ENCODE data around the gene HDAC4. TPM values are rescaled to one million over a fixed set of nuclear protein-coding genes. Genes with fewer than 3 reads are reported as not detected.

The HDAC4 gene
- total and polyA plus RNA-seq, 10 of the 15 experiments (the other 5 are each of a cell fraction or from before 2014, with no cell fraction given): 0.22 to 15.7 (median 4.8) TPM

DNA sequence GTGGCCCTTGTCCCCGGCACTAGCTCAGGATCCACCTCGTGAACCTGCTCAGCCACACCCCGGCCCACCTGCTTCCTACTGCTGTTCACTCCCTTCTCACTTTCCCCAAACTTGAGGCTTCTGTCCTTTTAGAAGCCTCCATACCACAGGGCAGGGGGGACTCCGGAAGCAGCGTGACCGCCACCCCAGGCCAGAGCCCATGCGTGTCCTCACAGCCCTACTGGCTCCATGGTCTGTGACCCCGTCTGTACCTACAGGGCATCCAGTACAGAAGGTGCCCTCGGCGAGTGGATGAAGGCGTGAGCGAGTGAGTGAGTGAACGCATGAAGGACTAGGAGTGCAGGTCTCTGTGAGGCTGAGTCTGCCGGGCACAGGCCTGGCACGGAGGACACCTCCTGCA lies 299.7 kb downstream of the HDAC4 start:
- H4K20me1 ChIP-seq (ENCODE audit: control insufficient read depth, insufficient read depth): no peaks in the 10 kb centered on the region
- ChIA-PET CTCF (no interaction called here), POLR2A (no interaction called here), SMC1A (ENCODE audit: uncharacterized antibody, unreplicated experiment) (no interaction called here), RAD21 (ENCODE audit: unreplicated experiment) (no interaction called here)
- no peak overlapping the region for H2AFZ ChIP-seq (ENCODE audit: control insufficient read depth, low read depth, low read length)
- H3K4me2 ChIP-seq (ENCODE audit: control insufficient read depth, insufficient read depth): no peak overlapping the region
- no peak overlapping the region for H3K27ac ChIP-seq (ENCODE audit: control insufficient read depth, insufficient read depth)
- no peaks in the 10 kb centered on the region for H3K9me3 ChIP-seq (replicated peaks; ENCODE audit: control insufficient read depth, insufficient read depth, low read length)
- no peak for ATAC-seq
- no peak overlapping the region for H3K4me3 ChIP-seq
- no peak overlapping the region for H3K9ac ChIP-seq (ENCODE audit: control insufficient read depth, insufficient read depth, low read length)
- intact Hi-C loops (cut with micrococcal nuclease; ENCODE audit: unreplicated experiment): no loop called here
- no peaks in the 10 kb centered on the region for H3K4me1 ChIP-seq (ENCODE audit: control insufficient read depth, insufficient read depth, low read length)
- BruUV-seq (replicated peaks): no TSS peak
- no peaks in the 10 kb centered on the region for H3K36me3 ChIP-seq (ENCODE audit: control insufficient read depth in 2 of 2, insufficient read depth in 2 of 2, low read length in 1 of 2)
- 92% methylated on average over 15 of the region's 15 CpGs for WGBS (ENCODE audit: insufficient coverage, insufficient replicate concordance, low lambda C conversion rate, missing lambda C conversion rate)
- H3K27me3 ChIP-seq (replicated peaks in 1 of 2; ENCODE audit: control insufficient read depth in 2 of 2, insufficient read depth in 2 of 2, low read length in 1 of 2): no peaks in the 10 kb centered on the region
- in situ Hi-C loops (cut with MboI): no loop called here
- DNase-seq (ENCODE audit: low read depth, low spot score): no peak
- H3K79me2 ChIP-seq (ENCODE audit: control insufficient read depth, insufficient read depth, low read length): no peaks in the 10 kb centered on the region
- no peak for FAIRE-seq
- TF ChIP-seq IRF4 (IDR thresholded peaks at IDR 0.05; ENCODE audit: low read depth, low read length): no peak
- TF ChIP-seq, protein P1, sequence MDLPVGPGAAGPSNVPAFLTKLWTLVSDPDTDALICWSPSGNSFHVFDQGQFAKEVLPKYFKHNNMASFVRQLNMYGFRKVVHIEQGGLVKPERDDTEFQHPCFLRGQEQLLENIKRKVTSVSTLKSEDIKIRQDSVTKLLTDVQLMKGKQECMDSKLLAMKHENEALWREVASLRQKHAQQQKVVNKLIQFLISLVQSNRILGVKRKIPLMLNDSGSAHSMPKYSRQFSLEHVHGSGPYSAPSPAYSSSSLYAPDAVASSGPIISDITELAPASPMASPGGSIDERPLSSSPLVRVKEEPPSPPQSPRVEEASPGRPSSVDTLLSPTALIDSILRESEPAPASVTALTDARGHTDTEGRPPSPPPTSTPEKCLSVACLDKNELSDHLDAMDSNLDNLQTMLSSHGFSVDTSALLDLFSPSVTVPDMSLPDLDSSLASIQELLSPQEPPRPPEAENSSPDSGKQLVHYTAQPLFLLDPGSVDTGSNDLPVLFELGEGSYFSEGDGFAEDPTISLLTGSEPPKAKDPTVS (IDR thresholded peaks at IDR 0.05; ENCODE audit: low read depth, low read length): no peak
- TF ChIP-seq RB1 (IDR thresholded peaks at IDR 0.05; ENCODE audit: borderline replicate concordance): no peak
- TF ChIP-seq, protein P2, sequence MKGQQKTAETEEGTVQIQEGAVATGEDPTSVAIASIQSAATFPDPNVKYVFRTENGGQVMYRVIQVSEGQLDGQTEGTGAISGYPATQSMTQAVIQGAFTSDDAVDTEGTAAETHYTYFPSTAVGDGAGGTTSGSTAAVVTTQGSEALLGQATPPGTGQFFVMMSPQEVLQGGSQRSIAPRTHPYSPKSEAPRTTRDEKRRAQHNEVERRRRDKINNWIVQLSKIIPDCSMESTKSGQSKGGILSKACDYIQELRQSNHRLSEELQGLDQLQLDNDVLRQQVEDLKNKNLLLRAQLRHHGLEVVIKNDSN (IDR thresholded peaks at IDR 0.05; ENCODE audit: borderline replicate concordance, extremely low read length, insufficient read depth, low read depth, low read length): no peak
- no peak for TF ChIP-seq RAD21 (IDR thresholded peaks at IDR 0.05; ENCODE audit: insufficient read depth, low read depth, low read length)
- TF ChIP-seq PAX5 (IDR thresholded peaks at IDR 0.05; ENCODE audit: borderline replicate concordance, low read depth, low read length): no peak
- TF ChIP-seq, protein P3, sequence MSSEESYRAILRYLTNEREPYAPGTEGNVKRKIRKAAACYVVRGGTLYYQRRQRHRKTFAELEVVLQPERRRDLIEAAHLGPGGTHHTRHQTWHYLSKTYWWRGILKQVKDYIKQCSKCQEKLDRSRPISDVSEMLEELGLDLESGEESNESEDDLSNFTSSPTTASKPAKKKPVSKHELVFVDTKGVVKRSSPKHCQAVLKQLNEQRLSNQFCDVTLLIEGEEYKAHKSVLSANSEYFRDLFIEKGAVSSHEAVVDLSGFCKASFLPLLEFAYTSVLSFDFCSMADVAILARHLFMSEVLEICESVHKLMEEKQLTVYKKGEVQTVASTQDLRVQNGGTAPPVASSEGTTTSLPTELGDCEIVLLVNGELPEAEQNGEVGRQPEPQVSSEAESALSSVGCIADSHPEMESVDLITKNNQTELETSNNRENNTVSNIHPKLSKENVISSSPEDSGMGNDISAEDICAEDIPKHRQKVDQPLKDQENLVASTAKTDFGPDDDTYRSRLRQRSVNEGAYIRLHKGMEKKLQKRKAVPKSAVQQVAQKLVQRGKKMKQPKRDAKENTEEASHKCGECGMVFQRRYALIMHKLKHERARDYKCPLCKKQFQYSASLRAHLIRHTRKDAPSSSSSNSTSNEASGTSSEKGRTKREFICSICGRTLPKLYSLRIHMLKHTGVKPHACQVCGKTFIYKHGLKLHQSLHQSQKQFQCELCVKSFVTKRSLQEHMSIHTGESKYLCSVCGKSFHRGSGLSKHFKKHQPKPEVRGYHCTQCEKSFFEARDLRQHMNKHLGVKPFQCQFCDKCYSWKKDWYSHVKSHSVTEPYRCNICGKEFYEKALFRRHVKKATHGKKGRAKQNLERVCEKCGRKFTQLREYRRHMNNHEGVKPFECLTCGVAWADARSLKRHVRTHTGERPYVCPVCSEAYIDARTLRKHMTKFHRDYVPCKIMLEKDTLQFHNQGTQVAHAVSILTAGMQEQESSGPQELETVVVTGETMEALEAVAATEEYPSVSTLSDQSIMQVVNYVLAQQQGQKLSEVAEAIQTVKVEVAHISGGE (CRISPR knock-in tag; IDR thresholded peaks at IDR 0.05): no peak
- TF ChIP-seq, protein P4, sequence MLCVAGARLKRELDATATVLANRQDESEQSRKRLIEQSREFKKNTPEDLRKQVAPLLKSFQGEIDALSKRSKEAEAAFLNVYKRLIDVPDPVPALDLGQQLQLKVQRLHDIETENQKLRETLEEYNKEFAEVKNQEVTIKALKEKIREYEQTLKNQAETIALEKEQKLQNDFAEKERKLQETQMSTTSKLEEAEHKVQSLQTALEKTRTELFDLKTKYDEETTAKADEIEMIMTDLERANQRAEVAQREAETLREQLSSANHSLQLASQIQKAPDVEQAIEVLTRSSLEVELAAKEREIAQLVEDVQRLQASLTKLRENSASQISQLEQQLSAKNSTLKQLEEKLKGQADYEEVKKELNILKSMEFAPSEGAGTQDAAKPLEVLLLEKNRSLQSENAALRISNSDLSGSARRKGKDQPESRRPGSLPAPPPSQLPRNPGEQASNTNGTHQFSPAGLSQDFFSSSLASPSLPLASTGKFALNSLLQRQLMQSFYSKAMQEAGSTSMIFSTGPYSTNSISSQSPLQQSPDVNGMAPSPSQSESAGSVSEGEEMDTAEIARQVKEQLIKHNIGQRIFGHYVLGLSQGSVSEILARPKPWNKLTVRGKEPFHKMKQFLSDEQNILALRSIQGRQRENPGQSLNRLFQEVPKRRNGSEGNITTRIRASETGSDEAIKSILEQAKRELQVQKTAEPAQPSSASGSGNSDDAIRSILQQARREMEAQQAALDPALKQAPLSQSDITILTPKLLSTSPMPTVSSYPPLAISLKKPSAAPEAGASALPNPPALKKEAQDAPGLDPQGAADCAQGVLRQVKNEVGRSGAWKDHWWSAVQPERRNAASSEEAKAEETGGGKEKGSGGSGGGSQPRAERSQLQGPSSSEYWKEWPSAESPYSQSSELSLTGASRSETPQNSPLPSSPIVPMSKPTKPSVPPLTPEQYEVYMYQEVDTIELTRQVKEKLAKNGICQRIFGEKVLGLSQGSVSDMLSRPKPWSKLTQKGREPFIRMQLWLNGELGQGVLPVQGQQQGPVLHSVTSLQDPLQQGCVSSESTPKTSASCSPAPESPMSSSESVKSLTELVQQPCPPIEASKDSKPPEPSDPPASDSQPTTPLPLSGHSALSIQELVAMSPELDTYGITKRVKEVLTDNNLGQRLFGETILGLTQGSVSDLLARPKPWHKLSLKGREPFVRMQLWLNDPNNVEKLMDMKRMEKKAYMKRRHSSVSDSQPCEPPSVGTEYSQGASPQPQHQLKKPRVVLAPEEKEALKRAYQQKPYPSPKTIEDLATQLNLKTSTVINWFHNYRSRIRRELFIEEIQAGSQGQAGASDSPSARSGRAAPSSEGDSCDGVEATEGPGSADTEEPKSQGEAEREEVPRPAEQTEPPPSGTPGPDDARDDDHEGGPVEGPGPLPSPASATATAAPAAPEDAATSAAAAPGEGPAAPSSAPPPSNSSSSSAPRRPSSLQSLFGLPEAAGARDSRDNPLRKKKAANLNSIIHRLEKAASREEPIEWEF (IDR thresholded peaks at IDR 0.05; ENCODE audit: insufficient replicate concordance, low read depth, low read length): no peak
- no peak for TF ChIP-seq BMI1 (IDR thresholded peaks at IDR 0.05; ENCODE audit: borderline replicate concordance)

Measured in GM12878 (cell line).